ENCODE data around the gene LMAN2.
"Not testable (repeated sequence)": the region's sequence is repeated elsewhere in the genome, so short reads cannot be mapped to it uniquely, and the experiment has no call there.

Gene LMAN2

GRCh38 chr5:177344891-177345290 is 6.6 kb downstream of the LMAN2 start:
- TF ChIP-seq CTCF (IDR thresholded peaks at IDR 0.05; ENCODE audit: insufficient read depth, low read depth, low read length, missing control alignments) = no peak
- no peak overlapping the region for H3K4me3 ChIP-seq (ENCODE audit: low read depth, low read length)

GRCh38 chr5:177343777-177344176 is 7.7 kb downstream of the LMAN2 start:
- DNase-seq (ENCODE audit: low read depth) = no peak
- no peak overlapping the region for H3K4me3 ChIP-seq (ENCODE audit: low read depth, low read length)
- TF ChIP-seq CTCF (IDR thresholded peaks at IDR 0.05; ENCODE audit: insufficient read depth, low read depth, low read length, missing control alignments) = no peak

More at GRCh38 chr5:177344891-177345290, 6.6 kb downstream of the LMAN2 start:
- no peak for DNase-seq (ENCODE audit: low read depth)

GRCh38 chr5:177343000-177343399 is 8.5 kb downstream of the LMAN2 start:
- not testable (repeated sequence) for H3K4me3 ChIP-seq (ENCODE audit: low read depth, low read length); DNase-seq (ENCODE audit: low read depth)

- no peak overlapping the region for H3K4me3 ChIP-seq (ENCODE audit: low read depth, low read length)
- TF ChIP-seq CTCF (IDR thresholded peaks at IDR 0.05; ENCODE audit: insufficient read depth, low read depth, low read length, missing control alignments) = no peak
- DNase-seq (ENCODE audit: low read depth) = no peak
These were observed 12.3 kb downstream of the LMAN2 start for GRCh38 chr5:177339107-177339638.

DNA sequence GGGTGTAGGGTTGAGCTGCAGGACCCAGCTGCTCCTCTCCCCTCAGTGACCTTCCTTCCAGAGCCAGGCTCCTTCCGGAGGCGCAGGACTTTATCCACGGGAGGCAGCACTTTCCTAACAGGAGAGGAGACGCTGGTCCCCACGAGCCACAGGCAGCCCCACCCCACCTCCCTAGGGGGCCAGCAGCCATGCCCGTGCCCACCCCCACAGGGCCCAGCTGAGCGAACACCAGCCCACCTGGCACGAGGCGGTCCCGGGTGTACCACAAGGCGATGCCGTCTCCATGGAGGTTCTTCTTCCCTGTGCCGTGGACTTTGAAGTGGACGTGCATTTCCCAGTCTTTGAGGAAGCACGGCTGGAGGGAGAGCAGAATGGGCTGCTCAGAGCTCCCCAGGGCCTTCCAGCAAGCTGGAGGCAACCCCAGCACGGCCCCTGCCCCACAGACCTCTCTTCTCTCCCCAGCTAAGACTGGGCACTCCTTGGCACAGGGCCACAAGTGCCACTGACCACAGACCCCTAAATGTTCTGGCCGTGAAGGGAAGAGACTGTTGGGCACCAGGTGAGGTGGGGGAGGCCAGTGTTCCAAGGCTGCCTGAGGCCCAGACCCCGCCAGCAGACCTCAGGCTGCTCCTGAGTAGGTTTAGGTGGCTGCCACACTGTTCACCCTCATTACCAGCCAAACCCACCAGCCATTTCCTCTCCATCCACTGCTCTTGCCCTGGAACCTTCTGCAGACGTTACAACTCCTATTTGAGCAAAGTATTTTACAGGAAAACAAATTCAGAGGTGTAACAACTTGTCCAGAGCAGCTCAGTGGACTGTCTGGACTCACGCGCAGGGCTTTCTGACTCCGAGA is 13.0 kb downstream of the LMAN2 start:
- TF ChIP-seq CTCF (IDR thresholded peaks at IDR 0.05; ENCODE audit: insufficient read depth, low read depth, low read length, missing control alignments) = no peak
- H3K4me3 ChIP-seq (ENCODE audit: low read depth, low read length) = no peak overlapping the region

GRCh38 chr5:177336603-177337494 is 14.6 kb downstream of the LMAN2 start:
- DNase-seq (ENCODE audit: low read depth) = no peak

More for the DNA sequence above, 13.0 kb downstream of the LMAN2 start:
- DNase-seq (ENCODE audit: low read depth) = no peak

More at GRCh38 chr5:177336603-177337494, 14.6 kb downstream of the LMAN2 start:
- no peak overlapping the region for H3K4me3 ChIP-seq (ENCODE audit: low read depth, low read length)
- no peak for TF ChIP-seq CTCF (IDR thresholded peaks at IDR 0.05; ENCODE audit: insufficient read depth, low read depth, low read length, missing control alignments)
